ELR (cell line): ENCODE results near the gene KIAA1217.

ENCODE experiments used
- DNase-seq: peaks from one replicate; pipeline ENCODE4 v3.0.0-alpha.2; 2015; ENCODE audit warnings: low read depth

Gene KIAA1217

DNA sequence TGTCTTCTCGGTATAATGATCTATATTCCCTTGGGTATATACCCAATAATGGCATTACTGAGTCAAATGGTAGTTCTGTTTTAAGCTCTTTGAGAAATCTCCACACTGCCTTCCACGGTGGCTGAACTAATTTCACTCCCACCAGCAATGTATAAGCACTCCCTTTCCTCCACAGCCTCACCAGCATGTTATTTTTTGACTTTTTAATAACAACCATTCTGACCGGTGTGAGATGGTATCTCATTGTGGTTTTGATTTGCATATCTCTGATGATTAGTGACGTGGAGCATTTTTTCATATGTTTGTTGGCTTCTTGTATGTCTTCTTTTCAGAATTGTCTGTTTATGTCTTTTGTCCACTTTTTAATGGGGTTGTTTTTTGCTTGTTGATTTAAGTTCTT is 33.6 kb downstream of the KIAA1217 start:
- no peak for DNase-seq

DNA sequence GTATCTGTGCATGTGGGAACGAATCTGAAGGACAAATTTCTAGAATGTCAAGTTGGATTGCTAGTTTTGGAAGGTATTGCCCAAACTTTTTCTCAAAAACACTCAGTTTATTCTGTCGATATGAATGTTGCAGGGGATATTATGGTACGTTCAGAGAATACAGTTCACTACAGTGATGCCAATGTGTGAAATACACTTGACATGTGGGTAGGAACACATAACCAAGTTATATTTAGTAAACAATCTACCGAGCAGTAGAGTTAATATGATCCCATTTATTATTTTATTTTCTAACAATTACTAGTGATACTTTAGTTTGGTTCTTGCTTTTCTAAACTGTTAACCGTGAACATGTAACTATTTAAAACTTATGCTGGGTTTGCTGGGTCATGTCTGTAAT is 37.4 kb downstream of the KIAA1217 start:
- DNase-seq = no peak

DNA sequence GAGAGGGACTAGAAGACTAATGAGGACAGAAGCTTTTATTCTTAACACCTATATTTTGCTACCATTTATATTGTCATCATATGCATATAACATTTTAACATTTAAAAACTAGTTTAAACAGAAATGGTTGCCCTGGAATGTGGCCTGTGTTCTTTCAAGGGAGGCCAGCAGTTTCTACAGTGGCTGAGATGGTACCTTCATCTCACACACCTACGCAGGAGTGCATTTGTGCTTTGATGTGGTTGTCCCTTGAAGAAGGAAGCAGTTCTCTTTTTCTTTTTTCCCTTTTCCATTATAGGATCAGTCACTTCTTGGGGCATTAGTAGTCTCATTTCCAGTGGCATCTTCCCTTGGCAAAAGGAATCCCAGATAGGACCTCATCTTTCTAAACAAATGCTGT is 38.9 kb downstream of the KIAA1217 start:
- no peak for DNase-seq

DNA sequence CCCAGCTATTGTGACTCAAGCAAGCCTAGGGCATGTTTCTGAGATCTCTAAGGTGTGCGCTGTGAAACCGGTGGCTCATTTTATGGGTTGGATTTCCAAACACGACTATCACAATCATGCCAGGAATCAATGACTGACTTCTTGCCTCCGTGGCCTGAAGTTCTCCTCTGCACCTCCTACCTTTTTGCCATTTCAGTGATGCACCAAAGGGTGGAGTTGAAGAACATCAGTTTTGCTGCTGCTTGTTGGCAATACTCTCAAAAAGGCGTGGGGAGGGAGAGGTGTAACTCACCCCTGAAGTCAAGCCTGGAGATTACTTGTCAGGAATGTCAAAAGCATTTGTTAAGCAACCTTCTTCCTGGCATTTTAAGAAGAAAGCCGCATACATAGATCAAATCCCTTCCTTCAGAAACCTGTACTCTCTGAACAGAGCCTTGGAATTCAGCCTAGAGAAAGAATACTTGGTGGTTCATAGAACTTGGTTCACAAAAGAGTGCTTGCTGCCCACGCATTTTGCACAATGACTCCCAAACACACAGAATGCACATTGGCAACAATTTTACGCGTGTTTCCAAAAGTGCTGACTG is 41.0 kb downstream of the KIAA1217 start:
- no peak for DNase-seq

DNA sequence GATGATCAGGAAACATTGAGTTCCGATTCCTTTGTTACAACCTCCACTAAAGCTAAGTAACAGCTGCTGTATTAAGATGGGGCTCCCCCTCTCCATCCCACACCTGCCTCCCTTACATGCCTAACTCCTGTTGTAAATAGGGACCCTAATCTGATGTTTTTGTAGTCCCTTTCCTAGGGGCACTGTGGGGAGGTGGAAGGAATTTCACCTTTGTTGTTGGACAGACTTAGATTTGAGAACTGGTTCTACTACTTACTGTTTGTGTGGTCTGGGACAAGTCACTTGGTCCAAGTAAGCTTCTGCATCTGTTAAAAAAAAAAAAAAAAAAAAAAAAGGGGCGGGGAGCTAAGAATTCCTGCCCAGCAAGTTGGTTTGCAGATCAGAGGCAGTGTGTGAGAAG is 42.6 kb downstream of the KIAA1217 start:
- no peak for DNase-seq

DNA sequence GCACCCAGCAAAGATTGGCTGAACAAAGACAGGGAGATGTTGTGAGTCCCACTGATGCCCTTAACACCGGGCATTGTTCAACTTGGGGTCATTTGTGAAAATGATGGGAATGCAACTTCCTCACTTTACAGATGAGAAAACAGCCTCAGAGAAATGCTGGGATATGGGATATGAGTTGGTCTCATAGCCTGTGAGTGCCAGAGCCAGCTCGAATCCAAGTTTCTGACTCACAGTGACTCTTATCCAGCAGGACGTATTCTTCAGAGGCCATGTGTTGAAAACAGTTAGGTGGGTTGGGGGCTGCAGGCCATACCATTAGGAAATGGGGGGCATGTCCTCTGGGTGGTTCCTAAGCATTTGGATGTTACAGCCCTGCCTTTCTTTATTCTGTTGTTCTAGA is 45.2 kb downstream of the KIAA1217 start:
- DNase-seq = peak; percentile 54

- DNase-seq = no peak
Observed at GRCh38 chr10:24255115-24255880, 46.4 kb downstream of the KIAA1217 start.

- no peak for DNase-seq
Observed at GRCh38 chr10:24255881-24256311, 47.0 kb downstream of the KIAA1217 start.

- no peak for DNase-seq
Observed at GRCh38 chr10:24256619-24257107, 47.7 kb downstream of the KIAA1217 start.

- DNase-seq = no peak
Observed at GRCh38 chr10:24257588-24257987, 48.6 kb downstream of the KIAA1217 start.

- DNase-seq = no peak
Observed at GRCh38 chr10:24259365-24260130, 50.6 kb downstream of the KIAA1217 start.

DNA sequence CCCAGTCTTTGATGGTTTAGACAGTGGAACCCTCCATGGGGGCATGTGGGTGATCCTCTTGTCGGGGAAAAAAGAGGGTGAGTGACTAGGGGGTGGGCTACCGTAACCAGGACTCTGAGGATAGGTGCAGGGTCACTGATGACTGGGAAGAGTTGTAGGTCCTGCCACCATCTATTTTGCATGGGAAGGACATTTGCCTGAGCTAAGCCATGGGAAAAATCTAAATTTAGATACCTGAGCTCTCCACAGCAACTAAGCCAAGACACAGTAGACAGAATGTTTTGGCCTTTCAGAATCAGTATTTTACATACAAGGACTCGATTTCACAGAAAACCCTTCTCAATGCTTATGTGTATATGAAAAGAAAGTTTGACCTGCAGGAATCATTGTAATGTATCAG is 52.7 kb downstream of the KIAA1217 start:
- DNase-seq = no peak

- DNase-seq = no peak
Observed at GRCh38 chr10:24262929-24263590, 54.1 kb downstream of the KIAA1217 start.

- DNase-seq = no peak
Observed at GRCh38 chr10:24269476-24269875, 60.5 kb downstream of the KIAA1217 start.

DNA sequence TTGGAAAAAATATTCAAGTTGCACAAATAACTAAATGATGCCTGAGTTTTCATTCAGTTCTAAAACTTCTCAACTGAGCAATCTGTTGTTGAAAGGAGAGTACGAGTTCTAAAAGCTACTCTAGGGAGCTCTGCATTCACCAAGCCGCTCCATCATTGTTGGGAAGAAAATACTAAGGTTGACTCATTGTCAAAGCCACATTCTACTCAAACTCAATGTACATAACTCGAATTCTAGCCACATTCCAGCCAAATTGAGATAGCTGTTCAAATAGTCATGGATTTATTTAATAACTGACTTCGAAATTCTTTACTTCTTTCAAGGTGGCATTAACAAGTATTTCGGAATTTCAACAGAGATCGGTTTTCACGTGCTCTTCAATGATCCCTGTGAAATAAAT is 63.4 kb downstream of the KIAA1217 start:
- peak; percentile 37 for DNase-seq

- DNase-seq = no peak
Observed at GRCh38 chr10:24277277-24277676, 68.3 kb downstream of the KIAA1217 start.

DNA sequence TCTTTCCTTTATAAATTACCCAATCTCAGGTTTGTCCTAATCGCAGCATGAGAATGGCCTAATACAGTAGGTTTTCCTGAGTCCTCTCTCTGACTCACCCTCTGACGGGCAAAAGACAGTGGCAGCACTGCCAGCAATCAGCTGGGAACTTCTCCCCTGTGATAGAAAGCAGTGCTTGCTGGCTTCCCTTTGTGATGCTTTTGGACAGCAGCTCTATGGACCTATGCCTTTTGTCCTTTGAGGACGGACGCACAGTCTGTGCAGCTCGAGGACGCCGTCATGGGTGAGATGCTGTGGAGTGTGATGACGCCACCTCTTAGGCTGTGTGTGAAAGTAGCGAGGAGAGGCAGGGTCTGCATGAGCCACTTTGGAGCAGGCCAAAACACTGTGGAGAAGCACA is 68.8 kb downstream of the KIAA1217 start:
- peak; percentile 35 for DNase-seq

GRCh38 chr10:24278176-24278889 is 69.4 kb downstream of the KIAA1217 start:
- no peak for DNase-seq

- no peak for DNase-seq
Observed at GRCh38 chr10:24279166-24279565, 70.2 kb downstream of the KIAA1217 start.

DNA sequence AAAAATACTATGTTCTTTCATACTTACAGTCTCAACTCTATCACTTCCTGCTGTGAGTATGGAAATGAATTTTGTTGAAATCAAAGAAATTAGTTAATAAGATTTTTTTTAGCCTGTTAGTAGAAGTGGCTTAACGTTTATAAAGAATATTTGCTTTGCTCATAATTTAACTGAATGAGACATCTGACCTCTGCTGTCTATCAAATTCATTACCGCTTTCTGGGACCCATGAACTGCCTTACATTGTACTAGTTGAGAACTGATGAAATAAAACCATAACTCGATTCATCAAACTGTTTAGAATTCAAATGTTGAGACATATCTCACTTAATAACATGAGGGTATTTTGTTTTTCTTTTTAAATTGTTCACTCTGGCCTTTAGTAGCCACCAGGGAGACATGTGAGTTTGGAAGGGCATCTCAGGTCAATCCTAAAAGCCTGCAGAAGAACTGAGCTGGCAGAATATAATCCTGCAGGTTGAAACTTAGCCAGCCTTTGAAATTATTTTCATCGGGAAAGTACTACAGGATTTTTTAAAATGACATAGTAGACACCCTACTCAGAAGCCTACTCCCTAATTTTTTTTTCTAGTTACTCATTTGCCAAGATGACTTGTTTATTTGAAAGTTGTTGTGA is 78.7 kb downstream of the KIAA1217 start:
- DNase-seq = no peak

DNA sequence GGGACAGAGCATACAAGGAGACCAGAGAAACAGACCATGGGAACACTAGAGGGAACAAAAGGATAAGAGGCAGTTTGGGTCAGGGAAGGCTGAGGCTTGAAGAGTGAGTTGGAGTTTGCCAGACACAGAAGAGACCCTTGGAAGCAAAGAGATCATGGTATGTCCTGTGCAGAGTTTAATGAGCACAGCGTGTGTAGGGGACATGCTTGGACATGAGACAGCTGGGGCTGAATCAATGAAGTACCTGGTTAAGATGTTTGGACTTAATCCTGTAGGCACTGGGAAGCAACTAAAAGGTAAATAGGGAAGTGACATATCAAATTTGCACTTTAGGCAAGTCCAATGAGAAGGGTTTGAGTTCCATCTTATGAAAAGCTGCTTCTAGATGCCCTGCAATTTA is 79.6 kb downstream of the KIAA1217 start:
- no peak for DNase-seq
